ENCODE measurements around the gene LRIT2. TPM values are rescaled to one million over a fixed set of nuclear protein-coding genes. Genes with fewer than 3 reads are reported as not detected.

LRIT2 gene
- total and polyA plus RNA-seq, 11 donors = not detected

DNA sequence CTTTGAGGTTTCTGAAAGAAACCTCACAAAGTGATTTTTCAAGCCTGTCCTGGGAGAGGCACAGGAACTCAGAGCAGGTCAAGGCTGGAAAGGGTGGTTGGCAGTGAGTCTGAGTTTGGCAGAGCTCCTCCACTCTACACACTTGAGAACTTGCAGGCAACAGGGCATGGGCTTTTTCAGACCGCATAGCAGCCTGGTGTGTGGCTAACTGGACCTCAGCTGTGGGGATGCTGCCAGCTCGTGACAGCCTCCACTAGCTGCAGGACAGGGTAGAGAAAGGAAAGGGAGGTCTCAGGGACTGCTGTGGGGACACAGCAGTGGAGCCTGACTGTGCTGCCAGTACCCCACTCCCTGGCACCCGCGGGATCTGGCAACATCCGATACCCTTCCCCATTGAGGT is 28.4 kb downstream of the LRIT2 start:
- peaks cover 9 to 44% (median 21%) of the 10 kb centered on the region in 9 donors for H3K27me3 ChIP-seq
- ATAC-seq (peak; percentile 74 to 86 (median 79)), DNase-seq (peak in 4 of 5 donors; percentile 40 to 80 (median 64))
- no peak overlapping the region for H3K4me3 ChIP-seq
- TF ChIP-seq, protein P1, sequence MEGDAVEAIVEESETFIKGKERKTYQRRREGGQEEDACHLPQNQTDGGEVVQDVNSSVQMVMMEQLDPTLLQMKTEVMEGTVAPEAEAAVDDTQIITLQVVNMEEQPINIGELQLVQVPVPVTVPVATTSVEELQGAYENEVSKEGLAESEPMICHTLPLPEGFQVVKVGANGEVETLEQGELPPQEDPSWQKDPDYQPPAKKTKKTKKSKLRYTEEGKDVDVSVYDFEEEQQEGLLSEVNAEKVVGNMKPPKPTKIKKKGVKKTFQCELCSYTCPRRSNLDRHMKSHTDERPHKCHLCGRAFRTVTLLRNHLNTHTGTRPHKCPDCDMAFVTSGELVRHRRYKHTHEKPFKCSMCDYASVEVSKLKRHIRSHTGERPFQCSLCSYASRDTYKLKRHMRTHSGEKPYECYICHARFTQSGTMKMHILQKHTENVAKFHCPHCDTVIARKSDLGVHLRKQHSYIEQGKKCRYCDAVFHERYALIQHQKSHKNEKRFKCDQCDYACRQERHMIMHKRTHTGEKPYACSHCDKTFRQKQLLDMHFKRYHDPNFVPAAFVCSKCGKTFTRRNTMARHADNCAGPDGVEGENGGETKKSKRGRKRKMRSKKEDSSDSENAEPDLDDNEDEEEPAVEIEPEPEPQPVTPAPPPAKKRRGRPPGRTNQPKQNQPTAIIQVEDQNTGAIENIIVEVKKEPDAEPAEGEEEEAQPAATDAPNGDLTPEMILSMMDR (IDR thresholded peaks at IDR 0.05) = peak in 1 of 12 donors; percentile 15
- TF ChIP-seq POLR2A (IDR thresholded peaks at IDR 0.05) = no peak
- no peaks in the 10 kb centered on the region for H3K9me3 ChIP-seq
- H3K36me3 ChIP-seq = no peaks in the 10 kb centered on the region
- WGBS, 4 donors = 43 to 66% (median 61%) methylated on average over 5 of the region's 5 CpGs
- no peak overlapping the region for H3K27ac ChIP-seq
- intact Hi-C loops (cut with DNase I) = loop anchor here in 1 of 10 donors (5.0 kb wide), 1 partner anchor 45 kb away; no protein-coding TSS in a partner anchor
- peaks cover 0 to 26% (median 8%) of the 10 kb centered on the region in 12 donors for H3K4me1 ChIP-seq

DNA sequence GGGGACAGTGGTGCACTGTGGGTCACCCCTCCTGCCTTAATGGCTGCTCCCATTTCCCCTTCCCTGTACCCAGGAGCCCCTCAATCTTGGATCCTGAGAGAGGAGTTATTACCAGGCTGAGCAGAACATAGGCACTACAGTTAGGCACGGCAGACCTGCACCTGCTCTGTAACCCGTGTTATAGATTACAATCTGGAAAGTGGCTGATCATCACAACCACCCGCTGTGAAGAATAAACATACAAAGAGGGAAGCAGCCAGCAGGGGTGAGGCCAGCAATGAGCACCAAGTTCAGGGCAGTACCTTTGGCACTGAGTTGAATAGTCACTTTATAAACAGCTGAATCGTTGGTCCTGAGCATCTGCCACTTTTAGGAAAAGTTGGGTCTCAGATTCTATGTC is 29.3 kb downstream of the LRIT2 start:
- intact Hi-C loops (cut with DNase I) = loop anchor here in 1 of 10 donors (5.0 kb wide), 1 partner anchor 44 kb away; no protein-coding TSS in a partner anchor
- ATAC-seq = no peak

DNA sequence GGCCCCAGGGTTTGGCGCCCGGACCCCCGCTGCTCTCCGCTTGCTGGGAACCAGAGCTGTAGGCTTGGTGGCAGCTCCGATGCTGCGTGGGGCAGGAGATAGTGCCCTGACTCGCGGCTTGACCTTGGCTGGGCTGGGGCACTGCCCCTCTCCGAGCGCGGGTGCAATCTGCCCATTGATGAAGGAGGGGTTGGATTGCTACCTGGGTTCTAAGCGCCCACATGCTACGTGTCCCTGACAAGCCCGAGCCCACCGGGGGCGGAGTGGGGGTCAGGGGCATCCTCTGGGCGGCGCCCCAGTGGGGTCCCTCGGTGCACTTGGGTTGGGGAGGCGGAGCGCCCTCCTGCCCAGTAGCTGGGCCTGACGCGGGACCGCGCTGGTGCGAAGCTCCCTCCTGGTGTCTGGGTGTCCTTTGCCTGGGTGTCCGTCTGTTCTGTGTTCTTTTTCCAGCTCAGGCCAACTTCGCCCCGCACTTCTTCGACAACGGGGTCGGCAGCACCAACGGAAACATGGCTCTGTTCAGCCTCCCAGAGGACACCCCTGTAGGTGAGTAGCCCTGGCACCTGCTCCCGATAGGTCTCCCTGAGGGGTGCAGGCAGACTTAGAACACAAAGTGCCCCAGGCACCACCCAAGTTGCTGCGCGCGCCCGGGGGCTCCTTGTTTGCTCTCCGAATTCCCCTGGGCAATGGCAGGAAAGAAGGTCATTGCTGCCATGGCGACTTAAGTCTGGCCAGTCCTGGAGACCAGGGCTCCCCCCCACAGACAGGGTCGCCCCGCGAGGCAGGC is 30.1 kb downstream of the LRIT2 start:
- ATAC-seq (peak in 1 of 4 donors; percentile 6), DNase-seq (no peak)
- H3K9me3 ChIP-seq = no peaks in the 10 kb centered on the region
- peak overlapping the region in 11 of 12 donors; percentile 28 to 56 (median 50) for H3K4me3 ChIP-seq
- H3K4me1 ChIP-seq = peaks cover 0 to 26% (median 8%) of the 10 kb centered on the region in 12 donors
- WGBS, 4 donors = 18 to 35% (median 27%) methylated on average over 25 to 43 of the region's 43 CpGs
- no peak overlapping the region for H3K27ac ChIP-seq
- intact Hi-C loops (cut with DNase I) = loop anchor here in 1 of 10 donors (5.0 kb wide), 1 partner anchor 43 kb away; no protein-coding TSS in a partner anchor
- TF ChIP-seq, protein P1 (IDR thresholded peaks at IDR 0.05) = no peak
- no peak for TF ChIP-seq POLR2A (IDR thresholded peaks at IDR 0.05)
- no peaks in the 10 kb centered on the region for H3K36me3 ChIP-seq
- peaks cover 9 to 56% (median 23%) of the 10 kb centered on the region in 9 donors for H3K27me3 ChIP-seq

More for the DNA sequence above, 29.3 kb downstream of the LRIT2 start:
- peaks cover 9 to 52% (median 21%) of the 10 kb centered on the region in 9 donors for H3K27me3 ChIP-seq
- TF ChIP-seq, protein P1 (IDR thresholded peaks at IDR 0.05) = no peak
- TF ChIP-seq POLR2A (IDR thresholded peaks at IDR 0.05) = no peak
- DNase-seq = no peak
- peaks cover 0 to 26% (median 8%) of the 10 kb centered on the region in 12 donors for H3K4me1 ChIP-seq
- H3K36me3 ChIP-seq = no peaks in the 10 kb centered on the region
- H3K4me3 ChIP-seq = no peak overlapping the region
- H3K9me3 ChIP-seq = no peaks in the 10 kb centered on the region
- no peak overlapping the region for H3K27ac ChIP-seq
- WGBS, 4 donors = 32 to 37% (median 36%) methylated on average over 4 of the region's 4 CpGs

DNA sequence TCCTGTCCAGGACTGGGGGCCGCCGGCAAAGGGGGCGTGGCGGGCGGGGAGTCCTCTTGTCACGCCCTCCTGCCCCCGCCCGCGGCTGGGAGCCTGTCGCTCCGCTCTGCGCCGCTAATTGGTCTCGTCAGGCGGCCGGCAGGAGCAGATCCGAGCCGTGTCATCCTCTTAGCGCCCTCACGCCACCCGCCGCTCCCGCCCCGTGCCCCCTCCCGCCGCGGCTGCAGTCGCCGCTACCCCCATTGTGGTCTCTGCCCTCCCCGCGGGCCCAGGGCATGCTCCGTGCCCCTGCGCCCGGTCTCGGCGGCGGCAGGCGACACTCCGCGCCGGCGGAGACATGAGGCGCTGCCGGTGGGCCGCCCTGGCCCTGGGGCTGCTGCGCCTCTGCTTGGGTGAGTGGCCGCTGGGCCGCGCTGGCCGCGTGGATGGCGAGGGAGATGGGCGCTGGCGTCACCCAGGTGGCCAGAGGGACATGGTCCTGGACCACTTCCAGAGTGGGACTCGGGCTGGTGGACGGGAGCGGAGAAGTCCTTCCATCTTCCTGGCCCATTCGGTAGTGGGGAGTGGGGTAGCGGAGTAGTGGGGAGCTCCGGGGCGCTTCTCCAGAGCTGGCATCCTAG is 30.8 kb downstream of the LRIT2 start, which contains the start of gene CDHR1:
TSS of gene CDHR1 (plus strand) at position 114 of the 620 bp plus-strand sequence. CDS start at position 338, 224 bp downstream.
- H3K27me3 ChIP-seq = peaks cover 9 to 56% (median 23%) of the 10 kb centered on the region in 9 donors

More for the DNA sequence above, 30.8 kb downstream of the LRIT2 start, which contains the start of gene CDHR1:
- TF ChIP-seq, protein P1 (IDR thresholded peaks at IDR 0.05) = no peak
- TF ChIP-seq POLR2A (IDR thresholded peaks at IDR 0.05) = no peak
- H3K27ac ChIP-seq = no peak within 1 kb of the TSS
- no peaks in the 10 kb centered on the region for H3K36me3 ChIP-seq
- H3K4me1 ChIP-seq = peaks cover 0 to 26% (median 8%) of the 10 kb centered on the region in 12 donors
- intact Hi-C loops (cut with DNase I) = loop anchor here in 1 of 10 donors (5.0 kb wide), 1 partner anchor 42 kb away; no protein-coding TSS in a partner anchor
- no peaks in the 10 kb centered on the region for H3K9me3 ChIP-seq
- peak in 2 of 5 donors; percentile 21 to 39 for DNase-seq
- H3K4me3 ChIP-seq = peak within 1 kb of the TSS; percentile 28 to 56 (median 50)
- peak in 3 of 4 donors; percentile 27 to 73 (median 34) for ATAC-seq
- 0 to 3% (median 1%) methylated on average over 43 to 61 of the region's 61 CpGs for WGBS, 4 donors

All from heart left ventricle (tissue), 16 donors.